Esophagus squamous epithelium (tissue), 4 donors: ENCODE data around the gene TSPAN15.
A peak's percentile ranks its signal among the peaks of the same experiment; 100 is the strongest.

ENCODE experiments used
- POLR2A ChIP-seq, 4 donors: fragments of 450-650 bp; IDR thresholded peaks; one replicate each; pipeline ENCODE4 v1.6.1; 2017; ENCODE audit warnings: antibody characterized with exemption in 4 of 4, mild to moderate bottlenecking in 4 of 4, moderate library complexity in 3 of 4
- TF ChIP-seq, protein P1 (sequence below), 6 experiments: fragments of 450-650 bp in 4 of 6; fragments of 200-600 bp in 2 of 6; sonication (generic) in 2 of 6; IDR thresholded peaks; one replicate each; pipeline ENCODE4 v1.5.1; 2016 to 2019; ENCODE audit warnings: antibody characterized with exemption in 6 of 6, mild to moderate bottlenecking in 4 of 6, moderate library complexity in 4 of 6

DNA sequence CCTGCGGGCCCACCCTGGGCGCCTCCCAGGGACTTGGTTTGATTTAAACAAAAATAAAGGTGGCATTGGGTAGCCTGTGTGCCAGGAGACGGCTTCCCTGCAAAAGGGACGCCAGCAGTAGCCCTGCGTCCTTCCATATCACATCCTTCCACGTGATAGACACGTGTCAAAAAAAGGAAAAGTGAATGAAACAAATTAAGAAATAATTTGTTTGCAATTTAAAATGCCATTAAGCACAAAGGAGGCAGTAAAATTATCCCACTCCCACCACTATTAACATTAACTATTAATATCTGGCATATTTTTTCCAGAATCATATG is 42.1 kb upstream of the TSPAN15 start:
- no peak for TF ChIP-seq POLR2A (IDR thresholded peaks at IDR 0.05)
- TF ChIP-seq, protein P1, sequence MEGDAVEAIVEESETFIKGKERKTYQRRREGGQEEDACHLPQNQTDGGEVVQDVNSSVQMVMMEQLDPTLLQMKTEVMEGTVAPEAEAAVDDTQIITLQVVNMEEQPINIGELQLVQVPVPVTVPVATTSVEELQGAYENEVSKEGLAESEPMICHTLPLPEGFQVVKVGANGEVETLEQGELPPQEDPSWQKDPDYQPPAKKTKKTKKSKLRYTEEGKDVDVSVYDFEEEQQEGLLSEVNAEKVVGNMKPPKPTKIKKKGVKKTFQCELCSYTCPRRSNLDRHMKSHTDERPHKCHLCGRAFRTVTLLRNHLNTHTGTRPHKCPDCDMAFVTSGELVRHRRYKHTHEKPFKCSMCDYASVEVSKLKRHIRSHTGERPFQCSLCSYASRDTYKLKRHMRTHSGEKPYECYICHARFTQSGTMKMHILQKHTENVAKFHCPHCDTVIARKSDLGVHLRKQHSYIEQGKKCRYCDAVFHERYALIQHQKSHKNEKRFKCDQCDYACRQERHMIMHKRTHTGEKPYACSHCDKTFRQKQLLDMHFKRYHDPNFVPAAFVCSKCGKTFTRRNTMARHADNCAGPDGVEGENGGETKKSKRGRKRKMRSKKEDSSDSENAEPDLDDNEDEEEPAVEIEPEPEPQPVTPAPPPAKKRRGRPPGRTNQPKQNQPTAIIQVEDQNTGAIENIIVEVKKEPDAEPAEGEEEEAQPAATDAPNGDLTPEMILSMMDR (IDR thresholded peaks at IDR 0.05) = peak in 2 of 6 experiments; percentile 26 to 31
